Esophagus (tissue), 2 donors: ENCODE data around the gene KPNA6. TPM values are rescaled to one million over a fixed set of nuclear protein-coding genes. Genes with fewer than 3 reads are reported as not detected.

Experiments used
- H3K27ac ChIP-seq, 2 donors: one replicate each; pipeline ENCODE4 v1.5.1; 2013; ENCODE audit warnings: low read depth in 2 of 2, mild to moderate bottlenecking in 2 of 2, inconsistent platforms in 1 of 2, low read length in 1 of 2, moderate library complexity in 1 of 2
- H3K27me3 ChIP-seq, 2 donors: one replicate each; pipeline ENCODE4 v1.6.1; 2013; ENCODE audit warnings: low read length in 2 of 2, control low read depth in 1 of 2, mild to moderate bottlenecking in 1 of 2; ENCODE audit not compliant: insufficient read depth in 2 of 2, control insufficient read depth in 1 of 2
- H3K36me3 ChIP-seq, 2 donors: one replicate each; pipeline ENCODE4 v1.6.1; 2013; ENCODE audit warnings: low read length in 1 of 2; ENCODE audit not compliant: control insufficient read depth in 2 of 2, insufficient read depth in 2 of 2
- H3K4me1 ChIP-seq, 2 donors: one replicate each; pipeline ENCODE4 v1.6.1; 2013; ENCODE audit warnings: low read length in 1 of 2; ENCODE audit not compliant: control insufficient read depth in 2 of 2, insufficient read depth in 2 of 2
- H3K4me3 ChIP-seq, 2 donors: one replicate each; pipeline ENCODE4 v1.5.1; 2013; ENCODE audit warnings: low read length in 2 of 2, mild to moderate bottlenecking in 2 of 2, low read depth in 1 of 2, moderate library complexity in 1 of 2
- H3K9me3 ChIP-seq, 2 donors: one replicate each; pipeline ENCODE4 v1.6.1; 2013; ENCODE audit warnings: mild to moderate bottlenecking in 2 of 2, low read depth in 1 of 2, low read length in 1 of 2, moderate library complexity in 1 of 2; ENCODE audit not compliant: control insufficient read depth in 2 of 2, insufficient read depth in 1 of 2
- WGBS, 2 donors: extraction: QIAGEN DNeasy Blood & Tissue Kit; methylation state at CpG; one replicate each; pipeline ENCODE4 v1.1.7; 2013; 5-methylcytosine and 5-hydroxymethylcytosine counted together
- polyA plus RNA-seq, 2 donors: library from polyadenylated mRNA; stranded (reverse); fragments of 200-250 nt; gene quantifications; one replicate each; pipeline ENCODE4 v1.2.3, GENCODE V29; 2013
- donor health status: healthy with polysubstance abuse.
- donor health status: Bipolar disorder and iron deficiency.

Gene KPNA6
- polyA plus RNA-seq, 2 donors = 6.9 to 9.9 TPM

DNA sequence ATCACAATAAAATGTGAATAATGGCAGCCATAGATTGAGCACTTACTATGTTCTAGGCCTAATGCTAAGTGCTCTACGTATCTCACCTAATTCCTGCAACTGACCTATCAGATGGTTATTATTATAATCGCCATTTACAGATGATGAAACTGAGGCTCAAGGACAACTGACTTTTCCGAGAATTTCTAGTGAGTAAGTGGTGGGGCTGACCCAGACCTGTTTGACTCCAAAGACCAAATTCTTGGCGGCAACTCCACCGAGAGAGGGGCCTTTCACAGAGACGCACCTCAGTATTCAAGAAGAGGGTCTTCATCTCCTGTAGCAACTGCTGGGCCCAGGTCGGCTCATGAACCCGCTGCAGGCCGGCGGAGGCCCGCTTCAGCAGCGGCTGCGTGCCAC is 113.7 kb downstream of the KPNA6 start:
- H3K36me3 ChIP-seq = peaks cover 0 to 18% of the 10 kb centered on the region in 2 donors
- H3K27ac ChIP-seq = peak overlapping the region in 1 of 2 donors; percentile 88
- H3K27me3 ChIP-seq = no peaks in the 10 kb centered on the region
- peaks cover 2 to 11% of the 10 kb centered on the region in 2 donors for H3K4me1 ChIP-seq
- no peaks in the 10 kb centered on the region for H3K9me3 ChIP-seq
- H3K4me3 ChIP-seq = peak overlapping the region; percentile 85 to 92
- 7% methylated on average over 13 of the region's 13 CpGs for WGBS, 2 donors

DNA sequence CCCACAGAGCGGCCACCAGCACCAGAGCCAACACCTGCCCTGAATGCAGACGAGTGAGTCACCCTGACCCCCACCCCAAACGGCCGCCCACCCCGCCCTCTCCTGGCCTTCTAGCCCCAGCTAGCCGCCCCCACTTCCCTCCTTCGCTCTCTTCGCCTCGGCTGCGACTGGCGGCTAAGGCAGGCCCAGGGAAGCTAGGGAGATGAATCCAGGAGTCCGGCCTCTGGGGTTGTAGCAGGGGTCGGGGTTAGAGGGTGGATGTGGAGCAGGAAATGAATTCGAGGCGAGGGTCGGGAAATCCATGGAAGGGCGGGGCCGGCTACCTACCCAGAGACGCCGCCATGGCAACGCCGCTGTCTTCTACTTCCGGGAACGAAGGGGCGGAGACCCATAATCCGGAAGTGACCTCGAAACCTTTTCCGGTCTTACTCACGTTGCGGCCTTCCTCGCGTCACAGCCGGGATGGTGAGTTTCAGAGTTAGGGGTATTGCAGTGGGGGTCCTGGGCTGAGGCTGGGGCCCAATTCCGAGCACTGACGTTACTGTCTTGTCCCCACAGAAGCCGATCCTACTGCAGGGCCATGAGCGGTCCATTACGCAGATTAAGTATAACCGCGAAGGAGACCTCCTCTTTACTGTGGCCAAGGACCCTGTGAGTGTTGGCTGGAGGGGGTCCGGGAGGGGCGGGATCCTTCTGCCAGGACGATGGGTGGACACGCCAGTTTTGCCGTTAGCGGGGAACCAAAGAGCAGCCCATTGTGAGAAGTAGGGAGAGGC is 114.3 kb downstream of the KPNA6 start, which contains the start of the genes EIF3I and TMEM234:
TSS of gene EIF3I (plus strand) at position 428 of the 776 bp plus-strand sequence. CDS start at position 463, 35 bp downstream.
TSS of gene TMEM234 (minus strand) at position 374 of the 776 bp plus-strand sequence. CDS start at position 343, 31 bp downstream.
- peak within 1 kb of the TSS; percentile 87 to 93 for H3K27ac ChIP-seq
- peak within 1 kb of the TSS; percentile 85 to 92 for H3K4me3 ChIP-seq
- H3K27me3 ChIP-seq = no peaks in the 10 kb centered on the region
- 0% methylated on average over 45 to 46 of the region's 46 CpGs for WGBS, 2 donors
- H3K4me1 ChIP-seq = peaks cover 2 to 11% of the 10 kb centered on the region in 2 donors
- no peaks in the 10 kb centered on the region for H3K9me3 ChIP-seq
- H3K36me3 ChIP-seq = peaks cover 0 to 13% of the 10 kb centered on the region in 2 donors

DNA sequence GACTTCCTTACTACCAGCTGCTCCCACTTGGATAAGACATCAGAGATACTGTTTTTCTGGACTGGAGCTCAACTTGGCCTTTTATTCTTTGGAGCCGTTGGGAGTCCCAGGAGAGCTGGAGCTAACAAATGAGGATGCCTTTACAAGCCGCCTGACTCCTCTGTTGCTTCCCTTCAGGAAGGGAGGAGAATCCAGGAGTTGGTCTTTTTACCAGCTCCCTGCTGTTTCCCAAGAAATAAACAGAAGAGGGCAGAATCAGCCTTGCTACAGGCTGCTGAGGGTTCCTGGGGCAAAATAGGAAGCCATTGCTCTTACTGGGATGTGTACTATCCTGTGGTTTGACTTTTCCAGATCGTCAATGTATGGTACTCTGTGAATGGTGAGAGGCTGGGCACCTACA is 115.8 kb downstream of the KPNA6 start:
- Histone ChIP-seq H3K27ac (peak overlapping the region in 1 of 2 donors; percentile 15), H3K4me1 (peaks cover 2 to 11% of the 10 kb centered on the region in 2 donors), H3K4me3 (no peak overlapping the region), H3K36me3 (peaks cover 3 to 20% of the 10 kb centered on the region in 2 donors), H3K27me3 (no peaks in the 10 kb centered on the region), H3K9me3 (no peaks in the 10 kb centered on the region)
- WGBS, 2 donors = 72 to 74% methylated on average over 3 of the region's 3 CpGs

DNA sequence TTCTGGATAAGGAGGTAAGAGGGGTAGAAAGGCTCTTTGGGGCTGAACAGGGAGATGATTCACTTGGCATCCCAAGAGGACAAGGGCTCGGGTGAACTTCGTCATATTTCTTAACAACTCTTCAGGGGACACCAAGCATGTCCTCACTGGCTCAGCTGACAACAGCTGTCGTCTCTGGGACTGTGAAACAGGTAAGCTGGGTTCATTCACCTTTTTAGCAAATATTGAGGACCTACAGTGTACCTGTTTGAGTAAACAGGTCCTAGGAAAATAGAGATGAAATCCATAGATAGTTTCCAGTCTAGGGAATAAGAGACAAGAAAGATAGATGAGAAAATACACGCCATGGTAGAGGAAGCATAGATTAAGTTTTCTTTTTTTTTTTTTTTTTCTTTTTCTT is 116.4 kb downstream of the KPNA6 start:
- Histone ChIP-seq H3K27me3 (no peaks in the 10 kb centered on the region), H3K36me3 (peaks cover 6 to 23% of the 10 kb centered on the region in 2 donors), H3K27ac (no peak overlapping the region), H3K4me1 (peaks cover 2 to 11% of the 10 kb centered on the region in 2 donors), H3K9me3 (no peaks in the 10 kb centered on the region), H3K4me3 (no peak overlapping the region)
- 87% methylated on average over 4 of the region's 4 CpGs for WGBS, 2 donors

Other genes with a start within 250 kb of the KPNA6 start
- gene PTP4A2, start 169.7 kb upstream of the KPNA6 start, polyA plus RNA-seq = 10 to 100 TPM; 40.6 to 45.5 TPM
- 10 to 100 TPM; 55.1 to 63.4 TPM for gene KHDRBS1, start 94.2 kb upstream of the KPNA6 start, polyA plus RNA-seq
- gene TMEM39B, start 35.1 kb upstream of the KPNA6 start, polyA plus RNA-seq = 1 to 10 TPM; 6.8 to 9.5 TPM
- 10 to 100 TPM; 10.2 to 13.5 TPM for gene TXLNA, start 71.6 kb downstream of the KPNA6 start, polyA plus RNA-seq
- 1 to 10 TPM; 2.7 to 2.9 TPM for gene CCDC28B, start 92.5 kb downstream of the KPNA6 start, polyA plus RNA-seq
- 1 to 10 TPM; 1.5 to 1.6 TPM for gene IQCC, start 97.6 kb downstream of the KPNA6 start, polyA plus RNA-seq
- under 1 TPM in 1 of 2 donors, not detected in 1; 0.06 TPM for gene DCDC2B, start 101.0 kb downstream of the KPNA6 start, polyA plus RNA-seq
- 10 to 100 TPM; 10.4 to 15.6 TPM for gene TMEM234, start 114.3 kb downstream of the KPNA6 start, polyA plus RNA-seq
- 100 to 1,000 TPM; 134 to 189 TPM for gene EIF3I, start 114.4 kb downstream of the KPNA6 start, polyA plus RNA-seq
- gene FAM167B, start 139.2 kb downstream of the KPNA6 start, polyA plus RNA-seq = 1 to 10 TPM; 1.8 to 2.0 TPM
- gene LCK, start 143.2 kb downstream of the KPNA6 start, polyA plus RNA-seq = 1 to 10 TPM; 2.3 to 2.4 TPM
- 10 to 100 TPM; 43.8 to 90.3 TPM for gene HDAC1, start 184.0 kb downstream of the KPNA6 start, polyA plus RNA-seq
- 1 to 10 TPM; 3.6 to 6.0 TPM for gene MARCKSL1, start 228.2 kb downstream of the KPNA6 start, polyA plus RNA-seq